Measurements from ENCODE around the gene GCN1. TPM values are rescaled to one million over a fixed set of nuclear protein-coding genes. Genes with fewer than 3 reads are reported as not detected.

Gene GCN1
- total and polyA plus RNA-seq, 10 of the 15 experiments (the other 5 are each of a cell fraction or from before 2014, with no cell fraction given) = 10.8 to 150 (median 58.3) TPM

GRCh38 chr12:120132863-120133385 is 61.6 kb downstream of the GCN1 start (continued):
- peak; percentile 48; the same call in 1 of the 2 replicates for TF ChIP-seq MLLT1 (IDR thresholded peaks at IDR 0.05)
- TF ChIP-seq NFYB (IDR thresholded peaks at IDR 0.05; ENCODE audit: insufficient read depth, low read depth, low read length) = no peak
- TF ChIP-seq EZH2 (IDR thresholded peaks at IDR 0.05; ENCODE audit: borderline replicate concordance, control insufficient read depth, low read depth, low read length) = no peak
- 0 out of 2 replicates have a peak, but pooled peaks have one; percentile 12 for TF ChIP-seq NR2F1 (conservative IDR thresholded peaks at IDR 0.05)
- TF ChIP-seq PAX5 (IDR thresholded peaks at IDR 0.05; ENCODE audit: borderline replicate concordance, low read depth, low read length) = peak; percentile 70; the same call in 1 of the 2 replicates
- TF ChIP-seq TAF1 (IDR thresholded peaks at IDR 0.05; ENCODE audit: borderline replicate concordance, low read depth, low read length) = peak; percentile 16; the same call in 1 of the 2 replicates
- TF ChIP-seq ZBTB4 (CRISPR knock-in tag; IDR thresholded peaks at IDR 0.05) = no peak
- peak; percentile 91 for TF ChIP-seq TBL1XR1 (IDR thresholded peaks at IDR 0.05; ENCODE audit: low read depth, low read length)
- peak; percentile 70; the same call in 1 of the 2 replicates for TF ChIP-seq BACH1 (IDR thresholded peaks at IDR 0.05; ENCODE audit: borderline replicate concordance)
- TF ChIP-seq EGR1 (IDR thresholded peaks at IDR 0.05; ENCODE audit: borderline replicate concordance in 1 of 2, low read depth in 2 of 2, low read length in 2 of 2) = peak in 1 of 2 experiments; percentile 74; a peak in 2 of 3 replicates
- TF ChIP-seq CBFB (IDR thresholded peaks at IDR 0.05; ENCODE audit: low read depth) = peak; percentile 64; the same call in 1 of the 2 replicates
- TF ChIP-seq KLF5 (IDR thresholded peaks at IDR 0.05; ENCODE audit: partially characterized antibody) = no peak
- no peak for TF ChIP-seq E4F1 (IDR thresholded peaks at IDR 0.05; ENCODE audit: borderline replicate concordance, partially characterized antibody)
- TF ChIP-seq MYB (IDR thresholded peaks at IDR 0.05; ENCODE audit: borderline replicate concordance, low read depth, low read length) = no peak
- no peak for TF ChIP-seq SUZ12 (IDR thresholded peaks at IDR 0.05; ENCODE audit: unreplicated experiment)
- peak; percentile 86 for TF ChIP-seq CREB1 (IDR thresholded peaks at IDR 0.05; ENCODE audit: low read depth)
- no peak for TF ChIP-seq TARDBP (IDR thresholded peaks at IDR 0.05; ENCODE audit: borderline replicate concordance)
- 0 out of 2 replicates have a peak, but pooled peaks have one; percentile 38 for TF ChIP-seq SIN3A (IDR thresholded peaks at IDR 0.05; ENCODE audit: low read depth, low read length)
- no peak for TF ChIP-seq HDAC2 (IDR thresholded peaks at IDR 0.05)
- TF ChIP-seq TCF12 (IDR thresholded peaks at IDR 0.05; ENCODE audit: low read depth, low read length) = peak; percentile 78; the same call in 1 of the 2 replicates
- TF ChIP-seq ATF2 (IDR thresholded peaks at IDR 0.05; ENCODE audit: low read length) = peak; percentile 78
- no peak for TF ChIP-seq HCFC1 (IDR thresholded peaks at IDR 0.05; ENCODE audit: low read length)
